ENCODE measurements around the gene CCL28.
"Not testable (repeated sequence)": the region's sequence is repeated elsewhere in the genome, so short reads cannot be mapped to it uniquely, and the experiment has no call there.

Gene CCL28

DNA sequence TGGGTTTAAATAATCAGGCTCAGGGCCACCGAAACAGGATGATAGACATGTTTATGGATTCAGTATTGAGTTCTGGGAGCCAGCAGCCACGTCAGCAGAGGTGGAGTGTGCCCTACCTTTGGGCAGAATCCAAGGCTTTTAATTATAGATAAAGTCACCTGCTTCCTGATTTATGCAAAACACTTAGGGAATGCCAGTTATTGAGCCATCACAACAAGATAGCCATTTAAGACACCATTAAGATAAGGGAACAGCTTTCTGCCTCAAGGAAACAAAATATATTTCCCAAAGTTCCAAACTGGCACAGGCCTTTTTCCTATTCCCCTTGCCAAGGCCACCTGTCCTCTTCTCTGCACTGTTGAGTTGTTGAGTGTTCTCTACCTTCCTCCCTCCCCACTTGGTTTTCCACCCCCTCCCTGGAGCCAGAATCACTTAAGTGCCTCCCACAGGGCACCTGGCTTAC, 2.4 kb downstream of the CCL28 start:
- no peak for DNase-seq (ENCODE audit: low spot score)

GRCh38 chr5:43402524-43403066, 9.6 kb downstream of the CCL28 start:
- not testable (repeated sequence) for DNase-seq (ENCODE audit: low spot score)

- no peak for DNase-seq (ENCODE audit: low spot score)
These were observed 10.4 kb downstream of the CCL28 start for GRCh38 chr5:43401827-43402226.

- DNase-seq (ENCODE audit: low spot score) = no peak
These were observed 12.1 kb downstream of the CCL28 start for GRCh38 chr5:43400082-43400481.

DNA sequence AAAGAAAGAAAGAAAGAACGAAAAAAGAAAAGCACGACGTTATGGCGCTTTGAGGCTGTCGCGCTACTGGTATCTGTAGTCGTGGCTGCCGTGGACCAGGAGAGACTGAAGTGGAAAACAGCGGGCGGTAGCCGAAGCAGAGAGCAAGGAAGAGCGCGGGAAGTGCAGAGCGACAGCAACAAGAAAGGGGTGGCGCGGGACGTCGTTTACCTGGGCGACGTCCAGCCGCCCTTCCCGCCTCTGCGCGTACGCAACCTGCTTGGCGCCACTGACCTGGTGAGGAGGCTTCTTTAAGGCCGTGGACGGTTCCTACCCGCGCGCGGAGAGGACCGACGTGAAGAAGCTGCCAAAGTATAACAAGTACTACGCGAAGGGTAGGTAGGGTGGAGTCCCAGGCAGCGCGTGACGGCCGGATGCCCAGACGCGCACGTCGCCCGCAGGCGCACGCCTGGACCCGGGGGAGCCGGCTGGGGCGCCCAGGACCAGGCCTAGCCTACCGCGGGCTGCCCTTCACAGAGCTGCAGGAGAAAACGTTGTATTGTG, 15.4 kb downstream of the CCL28 start:
- DNase-seq (ENCODE audit: low spot score) = no peak

GRCh38 chr5:43390471-43390870, 21.7 kb downstream of the CCL28 start:
- DNase-seq (ENCODE audit: low spot score) = no peak

- peak; percentile 95 for DNase-seq (ENCODE audit: low spot score)
These were observed 22.4 kb downstream of the CCL28 start for GRCh38 chr5:43389679-43390329.

DNA sequence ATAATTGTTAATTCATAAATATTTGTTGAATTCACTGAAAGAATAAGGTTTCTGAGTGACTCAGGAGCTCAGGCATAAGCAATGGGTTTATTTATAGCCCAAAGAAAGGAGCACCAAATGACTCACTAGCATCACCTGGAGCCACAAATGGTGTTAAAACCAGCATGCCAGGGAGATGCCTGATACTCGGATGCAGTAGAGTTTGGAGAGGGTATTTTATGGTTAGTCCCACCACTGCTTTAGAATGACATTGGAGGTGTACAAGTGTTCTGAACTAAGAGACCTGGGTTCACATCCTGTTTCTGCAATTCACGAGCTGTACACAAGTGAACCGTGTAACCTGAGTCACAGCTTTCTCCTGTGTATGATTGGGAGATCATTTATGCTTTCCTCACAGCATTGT, 25.2 kb downstream of the CCL28 start:
- DNase-seq (ENCODE audit: low spot score) = no peak

- no peak for DNase-seq (ENCODE audit: low spot score)
These were observed 35.6 kb downstream of the CCL28 start for GRCh38 chr5:43376496-43377140.

DNA sequence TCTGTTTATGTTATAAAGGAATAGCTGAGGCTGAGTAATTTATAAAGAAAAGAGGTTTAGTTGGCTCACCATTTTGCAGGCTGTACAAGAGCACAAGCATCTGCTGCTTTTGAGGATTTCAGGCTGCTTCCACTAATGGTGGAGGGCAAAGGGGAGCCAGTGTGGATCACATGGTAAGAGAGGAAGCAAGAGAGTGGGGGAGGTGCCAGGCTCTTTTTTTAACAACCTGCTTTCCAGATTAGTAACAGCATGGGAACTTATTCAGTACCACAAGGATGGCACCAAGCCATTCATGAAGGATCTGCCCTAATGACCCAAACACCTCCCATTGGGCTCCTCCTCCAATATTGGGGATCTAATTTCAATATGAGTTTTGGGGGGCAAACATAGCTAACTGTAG, 40.4 kb downstream of the CCL28 start:
- DNase-seq (ENCODE audit: low spot score) = no peak

DNA sequence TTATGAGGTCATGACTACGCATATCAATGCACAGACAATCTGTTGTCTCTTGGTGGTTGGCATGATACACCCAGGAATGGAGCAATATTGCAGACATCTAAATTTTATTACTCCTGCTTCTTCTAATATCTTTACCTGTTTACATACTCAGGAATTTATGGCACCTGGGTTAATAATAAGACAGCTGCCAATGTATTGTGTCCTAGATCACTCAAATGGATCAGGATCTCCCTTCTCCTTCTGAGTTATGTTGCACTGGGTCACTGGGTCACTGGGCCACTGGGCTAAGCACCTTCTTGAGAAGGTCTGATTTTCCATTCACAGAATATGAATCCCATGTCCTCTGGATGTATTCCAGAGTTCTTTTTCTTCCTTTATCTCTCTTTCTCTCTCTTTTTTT, 41.8 kb downstream of the CCL28 start:
- DNase-seq (ENCODE audit: low spot score) = no peak

DNA sequence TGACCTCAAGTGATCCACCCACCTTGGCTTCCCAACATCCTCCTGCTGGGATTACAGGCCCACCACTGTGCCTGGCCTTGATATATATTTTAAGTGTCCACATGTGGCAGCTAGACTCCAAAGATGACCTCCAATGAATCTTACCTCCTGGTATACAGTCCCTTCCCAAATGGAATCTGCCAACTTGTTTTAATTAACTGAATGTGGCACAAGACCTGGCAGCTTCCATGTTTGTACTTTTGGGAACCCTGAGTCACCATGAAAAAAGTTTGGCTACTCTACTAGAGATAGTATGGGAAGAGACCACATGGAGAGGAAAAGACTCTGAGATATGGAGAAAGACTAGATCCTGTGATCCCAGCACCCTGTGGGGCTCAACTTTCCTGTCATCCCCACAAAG, 42.5 kb downstream of the CCL28 start:
- no peak for DNase-seq (ENCODE audit: low spot score)

DNA sequence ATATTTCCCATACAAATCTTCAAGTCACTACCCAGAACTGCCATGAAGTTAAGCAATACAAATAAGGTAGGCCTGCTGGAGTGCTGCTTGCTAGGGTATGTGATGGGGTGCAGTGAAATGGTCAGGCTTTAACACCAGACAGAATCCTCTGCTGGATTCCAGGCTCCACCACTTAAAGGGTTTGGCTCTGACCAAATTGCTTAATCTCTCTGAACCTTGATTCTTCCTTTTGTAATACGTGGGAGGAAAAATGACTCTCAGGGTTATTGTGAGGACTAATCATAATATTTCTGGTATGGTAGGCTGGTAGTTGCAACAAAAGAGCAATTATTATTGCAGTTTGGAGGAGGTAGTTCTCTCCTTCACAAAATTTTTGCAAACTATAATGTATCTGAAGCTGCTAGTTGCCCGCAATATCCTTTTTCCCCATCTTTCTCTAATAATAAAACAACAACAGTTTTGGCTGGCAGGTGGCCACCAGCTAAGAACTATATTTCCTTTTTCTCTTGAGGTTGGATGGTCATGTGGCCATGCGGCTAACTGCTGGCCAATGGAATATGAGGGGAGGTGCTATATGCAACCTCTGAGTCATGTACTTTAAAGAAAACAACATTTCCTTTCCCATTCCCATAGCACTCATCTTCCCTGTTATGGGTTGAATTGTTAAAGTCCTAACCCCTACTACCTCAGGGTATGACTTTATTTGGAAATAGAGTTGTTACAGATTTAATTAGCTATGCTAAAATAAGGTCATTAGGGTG, 44.1 kb downstream of the CCL28 start:
- no peak for DNase-seq (ENCODE audit: low spot score)

DNA sequence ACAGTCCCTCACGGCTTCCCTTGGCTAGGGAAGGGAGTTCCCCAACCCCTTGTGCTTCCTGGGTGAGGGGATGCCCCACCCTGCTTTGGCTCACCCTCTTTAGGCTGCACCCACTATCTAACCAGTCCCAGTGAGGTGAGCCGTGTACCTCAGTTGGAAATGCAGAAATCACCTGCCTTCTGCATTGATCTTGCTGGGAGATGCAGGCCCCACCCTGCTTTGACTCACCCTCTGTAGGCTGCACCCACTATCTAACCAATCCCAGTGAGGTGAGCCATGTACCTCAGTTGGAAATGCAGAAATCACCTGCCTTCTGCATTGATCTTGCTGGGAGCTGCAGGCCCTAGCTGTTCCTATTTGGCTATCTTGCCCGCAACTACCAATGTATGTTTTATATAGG, 44.7 kb downstream of the CCL28 start:
- no peak for DNase-seq (ENCODE audit: low spot score)

GRCh38 chr5:43366680-43367246, 45.4 kb downstream of the CCL28 start:
- DNase-seq (ENCODE audit: low spot score) = not testable (repeated sequence)

DNA sequence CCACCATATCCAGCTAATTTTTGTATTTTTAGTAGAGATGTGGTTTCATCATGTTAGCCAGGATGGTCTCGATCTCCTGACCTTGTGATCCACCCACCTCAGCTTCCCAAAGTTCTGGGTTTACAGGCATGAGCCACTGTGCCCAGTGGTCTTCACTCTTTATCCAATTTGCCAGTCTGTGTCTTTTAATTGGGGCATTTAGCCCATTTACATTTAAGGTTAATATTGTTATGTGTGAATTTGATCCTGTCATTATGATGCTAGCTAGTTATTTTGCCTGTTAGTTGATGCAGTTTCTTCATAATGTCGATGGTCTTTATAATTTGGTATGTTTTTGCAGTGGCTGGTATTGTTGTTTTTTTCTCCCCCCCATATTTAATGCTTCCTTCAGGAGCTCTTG, 47.0 kb downstream of the CCL28 start:
- DNase-seq (ENCODE audit: low spot score) = not testable (repeated sequence)

GRCh38 chr5:43363445-43364152, 48.6 kb downstream of the CCL28 start:
- DNase-seq (ENCODE audit: low spot score) = no peak

GRCh38 chr5:43362725-43363435, 49.3 kb downstream of the CCL28 start:
- DNase-seq (ENCODE audit: low spot score) = no peak

DNA sequence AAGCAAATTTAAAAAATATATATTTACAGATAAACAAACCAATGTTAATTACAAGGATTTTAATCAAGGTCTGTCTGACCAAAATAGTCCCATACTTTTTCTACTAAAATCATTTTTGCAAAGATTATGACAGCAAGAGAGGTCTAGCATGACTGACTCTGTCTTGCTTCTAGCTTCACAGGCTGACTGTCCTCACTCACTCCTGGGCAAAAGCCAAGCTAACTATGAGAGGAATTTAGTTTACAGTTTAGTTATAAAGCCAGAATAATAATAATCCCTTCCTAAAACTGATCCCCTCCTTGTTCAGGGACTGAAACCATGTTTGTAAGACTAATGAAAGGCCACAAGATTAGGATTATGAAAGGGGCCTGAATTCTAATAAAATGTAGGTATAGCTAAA, 53.5 kb downstream of the CCL28 start:
- DNase-seq (ENCODE audit: low spot score) = no peak

DNA sequence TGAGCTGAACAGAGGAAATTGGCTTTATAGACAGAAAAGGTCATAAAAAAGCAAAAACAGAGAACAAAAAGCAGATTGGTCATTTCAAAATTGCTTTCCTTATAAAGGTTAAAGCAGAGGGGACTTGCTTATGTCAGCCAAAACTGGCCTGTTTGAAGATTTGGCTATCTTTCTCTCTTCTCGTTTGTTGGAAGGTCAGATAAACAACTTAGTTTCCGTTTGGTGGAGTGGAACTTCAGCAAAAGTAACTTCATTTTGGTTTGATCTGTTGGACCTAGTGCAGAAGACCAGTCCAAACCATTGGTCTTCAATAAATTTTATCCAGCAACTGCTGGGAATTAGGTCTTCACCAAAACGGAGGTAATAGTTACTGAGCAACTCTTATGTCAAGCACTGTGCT, 53.9 kb downstream of the CCL28 start:
- no peak for DNase-seq (ENCODE audit: low spot score)

DNA sequence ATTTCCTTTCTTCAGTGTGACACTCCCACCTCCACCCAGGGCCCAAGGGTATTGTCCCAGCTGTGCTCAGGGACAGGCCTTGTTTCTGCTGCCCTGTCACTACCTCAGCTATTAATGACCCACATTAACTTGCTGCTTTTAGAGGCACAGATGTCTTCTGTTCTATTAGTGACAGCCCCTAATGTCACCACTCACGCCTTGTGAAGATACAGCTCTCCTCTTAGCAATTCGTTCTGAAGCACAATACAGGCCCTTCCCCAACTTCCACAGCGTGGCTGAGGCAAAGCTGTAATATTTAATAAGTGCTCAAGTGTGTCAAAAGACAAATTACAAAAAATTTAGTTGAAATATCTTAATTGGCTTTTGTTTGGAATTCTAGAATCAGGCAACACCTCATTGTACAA, 54.3 kb downstream of the CCL28 start:
- no peak for DNase-seq (ENCODE audit: low spot score)

Measured in pons (tissue), 1 donor.